Ascending aorta (tissue), 2 donors: ENCODE results near the gene TXNDC9. TPM values are rescaled to one million over a fixed set of nuclear protein-coding genes. Genes with fewer than 3 reads are reported as not detected.
"Not testable (repeated sequence)": the region's sequence is repeated elsewhere in the genome, so short reads cannot be mapped to it uniquely, and the experiment has no call there.

ENCODE experiments used
- DNase-seq, 2 donors: peaks; one replicate each; pipeline ENCODE4 v3.0.0-alpha.2; 2019; ENCODE audit warnings: low spot score in 2 of 2
- H3K27ac ChIP-seq, 2 donors: fragments of 200-600 bp; sonication (generic); one replicate each; pipeline ENCODE4 v1.5.1; 2016 to 2017; ENCODE audit warnings: mild to moderate bottlenecking in 1 of 2
- H3K27me3 ChIP-seq: fragments of 200-600 bp; sonication (generic); one replicate; pipeline ENCODE4 v1.5.1; 2017
- H3K36me3 ChIP-seq, 2 donors: fragments of 200-600 bp; sonication (generic); one replicate each; pipeline ENCODE4 v1.5.1; 2016
- H3K4me1 ChIP-seq, 2 donors: fragments of 200-600 bp; sonication (generic); one replicate each; pipeline ENCODE4 v1.5.1; 2016 to 2017; ENCODE audit warnings: mild to moderate bottlenecking in 1 of 2
- H3K4me3 ChIP-seq, 2 donors: fragments of 200-600 bp; sonication (generic); one replicate each; pipeline ENCODE4 v1.5.1; 2016 to 2017; ENCODE audit warnings: mild to moderate bottlenecking in 1 of 2
- H3K9me3 ChIP-seq, 2 donors: fragments of 200-600 bp; sonication (generic); one replicate each; pipeline ENCODE4 v1.5.1; 2016
- intact Hi-C: fragments of 100-400 bp; cut with DNase I; formaldehyde crosslinking; loops from one replicate; pipeline ENCODE4 v1.15.1; 2023
- total RNA-seq: library from RNA; depleted of rRNA; stranded (reverse); fragments of >200 nt; gene quantifications from one replicate; pipeline ENCODE4 v1.1.0, GENCODE V29; 2016
- TF ChIP-seq, protein P1 (sequence below), 3 experiments: fragments of 200-600 bp in 2 of 3; fragments of 450-650 bp in 1 of 3; sonication (generic) in 2 of 3; IDR thresholded peaks; one replicate each; pipeline ENCODE4 v1.5.1; 2016 to 2019; ENCODE audit warnings: antibody characterized with exemption in 3 of 3, mild to moderate bottlenecking in 1 of 3, moderate library complexity in 1 of 3

TXNDC9 gene
- total RNA-seq, 1 donor from 2014 or later: 34.3 TPM

DNA sequence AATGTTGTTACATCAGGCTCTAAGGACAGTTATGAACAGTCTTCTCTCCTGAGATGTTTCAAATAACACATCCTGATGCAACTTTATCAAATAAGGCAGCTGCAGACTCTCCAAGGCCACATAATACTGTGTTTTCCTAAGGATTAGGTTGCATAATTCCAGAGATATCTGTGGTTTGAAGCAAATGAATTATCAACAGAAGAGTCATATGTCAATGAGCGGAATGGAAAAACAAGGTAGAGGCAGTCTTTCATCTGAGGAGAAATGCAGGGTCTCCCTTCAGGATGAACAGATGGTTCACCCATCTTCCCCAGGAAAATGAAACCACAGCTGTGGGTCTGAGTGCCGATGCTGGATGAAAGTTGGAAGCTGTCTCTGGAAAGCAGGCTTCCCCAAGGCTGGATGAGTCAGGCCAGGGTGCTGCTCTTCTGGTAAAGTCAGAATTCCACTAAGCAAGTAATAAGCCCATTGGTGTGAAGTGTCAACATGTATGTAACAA lies 57.3 kb downstream of the TXNDC9 start:
- Histone ChIP-seq H3K27me3 (no peaks in the 10 kb centered on the region), H3K9me3 (no peaks in the 10 kb centered on the region), H3K4me3 (no peak overlapping the region), H3K36me3 (peaks cover 0 to 9% of the 10 kb centered on the region in 2 donors), H3K4me1 (no peaks in the 10 kb centered on the region), H3K27ac (no peak overlapping the region)
- TF ChIP-seq, protein P1, sequence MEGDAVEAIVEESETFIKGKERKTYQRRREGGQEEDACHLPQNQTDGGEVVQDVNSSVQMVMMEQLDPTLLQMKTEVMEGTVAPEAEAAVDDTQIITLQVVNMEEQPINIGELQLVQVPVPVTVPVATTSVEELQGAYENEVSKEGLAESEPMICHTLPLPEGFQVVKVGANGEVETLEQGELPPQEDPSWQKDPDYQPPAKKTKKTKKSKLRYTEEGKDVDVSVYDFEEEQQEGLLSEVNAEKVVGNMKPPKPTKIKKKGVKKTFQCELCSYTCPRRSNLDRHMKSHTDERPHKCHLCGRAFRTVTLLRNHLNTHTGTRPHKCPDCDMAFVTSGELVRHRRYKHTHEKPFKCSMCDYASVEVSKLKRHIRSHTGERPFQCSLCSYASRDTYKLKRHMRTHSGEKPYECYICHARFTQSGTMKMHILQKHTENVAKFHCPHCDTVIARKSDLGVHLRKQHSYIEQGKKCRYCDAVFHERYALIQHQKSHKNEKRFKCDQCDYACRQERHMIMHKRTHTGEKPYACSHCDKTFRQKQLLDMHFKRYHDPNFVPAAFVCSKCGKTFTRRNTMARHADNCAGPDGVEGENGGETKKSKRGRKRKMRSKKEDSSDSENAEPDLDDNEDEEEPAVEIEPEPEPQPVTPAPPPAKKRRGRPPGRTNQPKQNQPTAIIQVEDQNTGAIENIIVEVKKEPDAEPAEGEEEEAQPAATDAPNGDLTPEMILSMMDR (IDR thresholded peaks at IDR 0.05): no peak
- no peak for DNase-seq
- intact Hi-C loops: no loop called here

- H3K27ac ChIP-seq, H3K4me3 ChIP-seq, H3K27me3 ChIP-seq, intact Hi-C loops, H3K9me3 ChIP-seq, H3K4me1 ChIP-seq, DNase-seq, H3K36me3 ChIP-seq: not testable (repeated sequence)
Measured at GRCh38 chr2:99278195-99278765, 57.9 kb downstream of the TXNDC9 start.

GRCh38 chr2:99275882-99276281 lies 60.3 kb downstream of the TXNDC9 start:
- DNase-seq: no peak
- no peaks in the 10 kb centered on the region for H3K9me3 ChIP-seq
- no peaks in the 10 kb centered on the region for H3K4me1 ChIP-seq
- H3K27me3 ChIP-seq: no peaks in the 10 kb centered on the region
- H3K36me3 ChIP-seq: no peaks in the 10 kb centered on the region
- TF ChIP-seq, protein P1 (IDR thresholded peaks at IDR 0.05): no peak
- no peak overlapping the region for H3K27ac ChIP-seq
- intact Hi-C loops: no loop called here
- H3K4me3 ChIP-seq: no peak overlapping the region

Other genes starting within 250 kb of the TXNDC9 start
- gene C2orf15, start 194.6 kb downstream of the TXNDC9 start, total RNA-seq: 0.32 TPM
- not detected for gene TSGA10, start 181.4 kb downstream of the TXNDC9 start, total RNA-seq
- not detected for gene LIPT1, start 181.4 kb downstream of the TXNDC9 start, total RNA-seq
- gene MITD1, start 155.3 kb downstream of the TXNDC9 start, total RNA-seq: 13.3 TPM
- gene MRPL30, start 155.1 kb downstream of the TXNDC9 start, total RNA-seq: 32.6 TPM
- gene LYG2, start 80.7 kb downstream of the TXNDC9 start, total RNA-seq: not detected
- gene LYG1, start 35.1 kb downstream of the TXNDC9 start, total RNA-seq: not detected
- gene EIF5B, start 1.1 kb upstream of the TXNDC9 start, total RNA-seq: 38.2 TPM
- gene REV1, start 153.7 kb upstream of the TXNDC9 start, total RNA-seq: 26.8 TPM